ENCODE measurements around the gene LIPG.

The LIPG gene

DNA sequence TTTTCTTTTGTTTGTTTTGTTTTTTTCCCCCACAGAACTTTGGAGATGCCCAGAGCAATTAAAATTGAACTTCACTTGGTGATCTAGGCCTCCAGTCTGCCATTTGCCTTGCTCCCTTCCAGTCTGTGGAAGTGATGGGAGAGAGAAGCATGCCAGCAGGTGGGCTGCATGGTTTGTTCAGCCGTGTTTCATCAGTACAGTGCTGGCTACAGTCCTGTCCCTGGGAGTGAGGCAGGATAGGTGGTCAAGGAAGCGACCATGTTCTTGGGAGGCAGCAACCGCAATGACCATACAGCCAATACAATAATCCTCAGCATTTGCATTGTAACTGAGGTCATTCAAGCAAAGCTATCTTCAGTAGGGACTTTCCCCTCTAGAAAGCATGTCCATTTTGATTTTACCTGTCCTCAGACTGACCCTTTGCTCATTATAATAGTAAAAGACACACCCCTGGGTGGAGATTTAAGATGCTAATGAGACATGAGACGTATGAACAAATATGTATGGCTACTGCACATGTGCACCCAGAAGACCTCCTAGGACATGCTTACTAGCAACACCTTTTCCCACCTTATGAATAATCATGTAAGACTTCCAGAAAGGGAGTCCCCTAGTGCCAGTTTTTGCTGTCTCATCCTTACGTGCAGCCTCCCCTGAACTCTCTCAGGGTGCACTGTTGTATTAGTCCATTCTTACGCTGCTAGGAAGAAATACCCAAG, 11.1 kb upstream of the LIPG start:
- Histone ChIP-seq H3K9ac (ENCODE audit: low read depth, low read length, poor library complexity, severe bottlenecking) (no peak overlapping the region), H3K4me3 (ENCODE audit: low read length, poor library complexity, severe bottlenecking) (no peak overlapping the region), H3K4me1 (ENCODE audit: insufficient read depth, low read length, poor library complexity, severe bottlenecking) (no peaks in the 10 kb centered on the region), H3K9me3 (ENCODE audit: insufficient read depth, low read depth, low read length) (no peaks in the 10 kb centered on the region), H3K27me3 (ENCODE audit: insufficient read depth, low read length, poor library complexity, severe bottlenecking) (no peaks in the 10 kb centered on the region), H3K79me2 (ENCODE audit: insufficient read depth, low read length) (no peaks in the 10 kb centered on the region), H4K20me1 (ENCODE audit: insufficient read depth, low read length, poor library complexity, severe bottlenecking) (no peaks in the 10 kb centered on the region), H3K36me3 (ENCODE audit: insufficient read depth, low read length) (no peaks in the 10 kb centered on the region), H3K9me2 (replicated peaks; ENCODE audit: low read depth, low read length) (no peaks in the 10 kb centered on the region), H2AFZ (ENCODE audit: low read length) (no peak overlapping the region), H3F3A (ENCODE audit: low read depth) (no peaks in the 10 kb centered on the region), H3K4me2 (ENCODE audit: low read depth, low read length, poor library complexity, severe bottlenecking) (no peak overlapping the region)
- TF ChIP-seq, protein P1, sequence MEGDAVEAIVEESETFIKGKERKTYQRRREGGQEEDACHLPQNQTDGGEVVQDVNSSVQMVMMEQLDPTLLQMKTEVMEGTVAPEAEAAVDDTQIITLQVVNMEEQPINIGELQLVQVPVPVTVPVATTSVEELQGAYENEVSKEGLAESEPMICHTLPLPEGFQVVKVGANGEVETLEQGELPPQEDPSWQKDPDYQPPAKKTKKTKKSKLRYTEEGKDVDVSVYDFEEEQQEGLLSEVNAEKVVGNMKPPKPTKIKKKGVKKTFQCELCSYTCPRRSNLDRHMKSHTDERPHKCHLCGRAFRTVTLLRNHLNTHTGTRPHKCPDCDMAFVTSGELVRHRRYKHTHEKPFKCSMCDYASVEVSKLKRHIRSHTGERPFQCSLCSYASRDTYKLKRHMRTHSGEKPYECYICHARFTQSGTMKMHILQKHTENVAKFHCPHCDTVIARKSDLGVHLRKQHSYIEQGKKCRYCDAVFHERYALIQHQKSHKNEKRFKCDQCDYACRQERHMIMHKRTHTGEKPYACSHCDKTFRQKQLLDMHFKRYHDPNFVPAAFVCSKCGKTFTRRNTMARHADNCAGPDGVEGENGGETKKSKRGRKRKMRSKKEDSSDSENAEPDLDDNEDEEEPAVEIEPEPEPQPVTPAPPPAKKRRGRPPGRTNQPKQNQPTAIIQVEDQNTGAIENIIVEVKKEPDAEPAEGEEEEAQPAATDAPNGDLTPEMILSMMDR (conservative IDR thresholded peaks at IDR 0.05; ENCODE audit: low read length), result no peak
- no peak for TF ChIP-seq EZH2phosphoT487 (IDR thresholded peaks at IDR 0.05; ENCODE audit: borderline replicate concordance)

DNA sequence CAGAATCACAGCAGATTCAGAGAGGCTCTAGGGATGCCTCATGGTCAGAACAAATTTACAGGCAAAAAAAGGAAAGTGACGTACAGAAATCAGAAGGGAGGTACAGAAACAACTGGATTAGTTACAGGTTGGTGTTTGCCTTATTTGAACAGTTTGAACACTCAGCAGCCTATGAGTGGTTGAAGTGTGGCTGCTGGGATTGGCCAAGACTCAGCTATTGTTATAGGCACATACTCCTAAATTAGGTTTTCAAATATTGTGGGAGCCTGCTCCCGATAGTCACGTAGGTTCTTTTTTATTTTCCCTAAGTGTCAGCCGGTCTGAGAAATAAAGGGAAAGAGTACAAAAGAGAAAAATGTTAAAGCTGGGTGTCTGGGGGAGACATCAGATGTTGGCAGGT, 8.9 kb upstream of the LIPG start:
- Histone ChIP-seq H3K9me3 (ENCODE audit: insufficient read depth, low read depth, low read length) (no peaks in the 10 kb centered on the region), H3K4me1 (ENCODE audit: insufficient read depth, low read length, poor library complexity, severe bottlenecking) (no peaks in the 10 kb centered on the region), H2AFZ (ENCODE audit: low read length) (no peak overlapping the region)

DNA sequence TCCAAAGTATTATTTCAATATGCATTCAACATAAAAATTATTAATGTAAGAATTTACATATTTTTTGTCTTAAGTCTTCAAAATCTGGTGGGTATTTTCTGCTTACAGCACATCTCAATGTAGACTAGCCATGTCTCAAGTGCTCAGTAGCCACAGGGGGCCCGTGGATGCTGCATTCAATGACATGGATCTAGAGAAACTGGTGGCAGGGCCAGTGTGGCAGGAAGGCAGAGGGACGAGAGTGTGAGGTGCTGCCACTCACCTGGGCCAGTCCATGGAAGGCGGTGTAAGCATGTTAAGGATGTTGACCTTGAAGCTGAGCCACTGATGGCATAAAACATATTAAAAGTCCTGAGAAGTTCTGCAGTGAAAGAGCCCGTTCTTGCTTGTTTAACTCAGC, 6.2 kb upstream of the LIPG start:
- no peak for TF ChIP-seq EZH2phosphoT487 (IDR thresholded peaks at IDR 0.05; ENCODE audit: borderline replicate concordance)
- TF ChIP-seq, protein P1 (conservative IDR thresholded peaks at IDR 0.05; ENCODE audit: low read length), result no peak
- Histone ChIP-seq H3F3A (ENCODE audit: low read depth) (no peaks in the 10 kb centered on the region), H4K20me1 (ENCODE audit: insufficient read depth, low read length, poor library complexity, severe bottlenecking) (no peaks in the 10 kb centered on the region), H3K4me1 (ENCODE audit: insufficient read depth, low read length, poor library complexity, severe bottlenecking) (no peaks in the 10 kb centered on the region), H3K9ac (ENCODE audit: low read depth, low read length, poor library complexity, severe bottlenecking) (no peak overlapping the region), H3K79me2 (ENCODE audit: insufficient read depth, low read length) (no peaks in the 10 kb centered on the region), H3K4me3 (ENCODE audit: low read length, poor library complexity, severe bottlenecking) (no peak overlapping the region), H3K4me2 (ENCODE audit: low read depth, low read length, poor library complexity, severe bottlenecking) (no peak overlapping the region), H3K9me2 (replicated peaks; ENCODE audit: low read depth, low read length) (no peaks in the 10 kb centered on the region), H3K36me3 (ENCODE audit: insufficient read depth, low read length) (no peaks in the 10 kb centered on the region), H3K27me3 (ENCODE audit: insufficient read depth, low read length, poor library complexity, severe bottlenecking) (no peaks in the 10 kb centered on the region), H2AFZ (ENCODE audit: low read length) (no peak overlapping the region), H3K9me3 (ENCODE audit: insufficient read depth, low read depth, low read length) (no peaks in the 10 kb centered on the region)

More for the DNA sequence above, 8.9 kb upstream of the LIPG start:
- H3K36me3 ChIP-seq (ENCODE audit: insufficient read depth, low read length), result no peaks in the 10 kb centered on the region
- H3K9me2 ChIP-seq (replicated peaks; ENCODE audit: low read depth, low read length), result no peaks in the 10 kb centered on the region
- H3K27me3 ChIP-seq (ENCODE audit: insufficient read depth, low read length, poor library complexity, severe bottlenecking), result no peaks in the 10 kb centered on the region
- TF ChIP-seq EZH2phosphoT487 (IDR thresholded peaks at IDR 0.05; ENCODE audit: borderline replicate concordance), result no peak
- TF ChIP-seq, protein P1 (conservative IDR thresholded peaks at IDR 0.05; ENCODE audit: low read length), result no peak
- no peaks in the 10 kb centered on the region for H4K20me1 ChIP-seq (ENCODE audit: insufficient read depth, low read length, poor library complexity, severe bottlenecking)
- H3K4me2 ChIP-seq (ENCODE audit: low read depth, low read length, poor library complexity, severe bottlenecking), result no peak overlapping the region
- H3K9ac ChIP-seq (ENCODE audit: low read depth, low read length, poor library complexity, severe bottlenecking), result no peak overlapping the region
- H3K4me3 ChIP-seq (ENCODE audit: low read length, poor library complexity, severe bottlenecking), result no peak overlapping the region
- no peaks in the 10 kb centered on the region for H3K79me2 ChIP-seq (ENCODE audit: insufficient read depth, low read length)
- H3F3A ChIP-seq (ENCODE audit: low read depth), result no peaks in the 10 kb centered on the region
